ENCODE measurements around the gene MYO1C. TPM values are rescaled to one million over a fixed set of nuclear protein-coding genes. Genes with fewer than 3 reads are reported as not detected.

MYO1C gene
- total RNA-seq, 1 donor from 2014 or later: 322 TPM

DNA sequence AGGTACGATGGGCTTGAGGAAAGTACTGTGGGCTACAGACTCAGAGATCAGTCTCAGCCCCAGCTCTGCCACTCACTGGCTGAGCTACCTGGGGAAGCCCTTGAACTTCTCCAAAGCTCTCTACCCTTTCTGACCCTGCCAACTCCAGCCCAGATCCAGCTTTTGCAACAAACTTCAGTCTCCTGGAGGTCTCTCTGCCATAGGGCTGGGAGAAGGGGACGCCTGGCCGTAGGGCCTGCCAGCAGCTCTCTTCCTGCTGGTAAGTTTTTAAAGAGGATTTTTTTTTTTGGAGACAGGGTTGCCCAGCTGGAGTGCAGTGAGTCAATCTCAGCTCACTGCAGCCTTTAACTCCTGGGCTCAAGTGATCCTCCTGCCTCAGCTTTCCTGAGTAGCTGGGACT, 12.4 kb upstream of the MYO1C start:
- TF ChIP-seq, protein P1, sequence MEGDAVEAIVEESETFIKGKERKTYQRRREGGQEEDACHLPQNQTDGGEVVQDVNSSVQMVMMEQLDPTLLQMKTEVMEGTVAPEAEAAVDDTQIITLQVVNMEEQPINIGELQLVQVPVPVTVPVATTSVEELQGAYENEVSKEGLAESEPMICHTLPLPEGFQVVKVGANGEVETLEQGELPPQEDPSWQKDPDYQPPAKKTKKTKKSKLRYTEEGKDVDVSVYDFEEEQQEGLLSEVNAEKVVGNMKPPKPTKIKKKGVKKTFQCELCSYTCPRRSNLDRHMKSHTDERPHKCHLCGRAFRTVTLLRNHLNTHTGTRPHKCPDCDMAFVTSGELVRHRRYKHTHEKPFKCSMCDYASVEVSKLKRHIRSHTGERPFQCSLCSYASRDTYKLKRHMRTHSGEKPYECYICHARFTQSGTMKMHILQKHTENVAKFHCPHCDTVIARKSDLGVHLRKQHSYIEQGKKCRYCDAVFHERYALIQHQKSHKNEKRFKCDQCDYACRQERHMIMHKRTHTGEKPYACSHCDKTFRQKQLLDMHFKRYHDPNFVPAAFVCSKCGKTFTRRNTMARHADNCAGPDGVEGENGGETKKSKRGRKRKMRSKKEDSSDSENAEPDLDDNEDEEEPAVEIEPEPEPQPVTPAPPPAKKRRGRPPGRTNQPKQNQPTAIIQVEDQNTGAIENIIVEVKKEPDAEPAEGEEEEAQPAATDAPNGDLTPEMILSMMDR (IDR thresholded peaks at IDR 0.05): no peak
- peaks cover 5% of the 10 kb centered on the region for H3K4me1 ChIP-seq
- DNase-seq (no peak), ATAC-seq (no peak)
- H3K4me3 ChIP-seq: no peak overlapping the region
- peaks cover 47% of the 10 kb centered on the region for H3K36me3 ChIP-seq
- intact Hi-C loops (cut with DNase I): loop anchor here (10.0 kb wide), 1 partner anchor 140 kb away; no protein-coding TSS in a partner anchor
- no peaks in the 10 kb centered on the region for H3K9me3 ChIP-seq
- no peaks in the 10 kb centered on the region for H3K27me3 ChIP-seq
- no peak overlapping the region for H3K27ac ChIP-seq

GRCh38 chr17:1503699-1504098, 11.2 kb upstream of the MYO1C start:
- H3K27me3 ChIP-seq: no peaks in the 10 kb centered on the region
- H3K4me1 ChIP-seq: no peaks in the 10 kb centered on the region
- H3K27ac ChIP-seq: no peak overlapping the region
- ATAC-seq (peak; percentile 20), DNase-seq (no peak)
- TF ChIP-seq, protein P1 (IDR thresholded peaks at IDR 0.05): no peak
- no peaks in the 10 kb centered on the region for H3K9me3 ChIP-seq
- H3K4me3 ChIP-seq: no peak overlapping the region
- intact Hi-C loops (cut with DNase I): loop anchor here (10.0 kb wide), 1 partner anchor 139 kb away; no protein-coding TSS in a partner anchor
- peaks cover 37% of the 10 kb centered on the region for H3K36me3 ChIP-seq

DNA sequence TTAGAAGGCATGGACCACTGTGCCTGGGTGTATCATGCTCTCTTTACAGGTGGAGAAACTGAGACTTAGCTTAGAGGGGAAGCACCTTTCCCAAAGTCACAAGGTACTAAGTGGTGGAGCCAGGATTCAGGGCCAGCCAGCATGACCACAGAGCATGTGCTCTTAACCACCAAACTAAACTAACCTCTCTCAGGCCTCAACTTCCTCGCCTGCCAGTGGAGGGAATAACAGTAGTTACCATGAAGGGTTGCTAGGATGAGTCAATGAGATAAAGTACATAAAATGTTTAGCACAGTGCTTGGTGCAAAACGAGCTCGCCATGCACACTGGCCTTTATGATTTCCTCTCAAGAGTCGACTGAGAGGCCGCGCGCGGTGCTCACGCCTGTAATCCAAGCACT, 6.4 kb upstream of the MYO1C start:
- peak; percentile 8 for ATAC-seq
- TF ChIP-seq, protein P1 (IDR thresholded peaks at IDR 0.05): no peak
- no peak overlapping the region for H3K4me3 ChIP-seq
- H3K9me3 ChIP-seq: no peaks in the 10 kb centered on the region
- intact Hi-C loops (cut with DNase I): no loop called here
- H3K36me3 ChIP-seq: peaks cover 37% of the 10 kb centered on the region
- no peak for DNase-seq
- H3K27ac ChIP-seq: no peak overlapping the region
- peaks cover 23% of the 10 kb centered on the region for H3K4me1 ChIP-seq
- no peaks in the 10 kb centered on the region for H3K27me3 ChIP-seq

DNA sequence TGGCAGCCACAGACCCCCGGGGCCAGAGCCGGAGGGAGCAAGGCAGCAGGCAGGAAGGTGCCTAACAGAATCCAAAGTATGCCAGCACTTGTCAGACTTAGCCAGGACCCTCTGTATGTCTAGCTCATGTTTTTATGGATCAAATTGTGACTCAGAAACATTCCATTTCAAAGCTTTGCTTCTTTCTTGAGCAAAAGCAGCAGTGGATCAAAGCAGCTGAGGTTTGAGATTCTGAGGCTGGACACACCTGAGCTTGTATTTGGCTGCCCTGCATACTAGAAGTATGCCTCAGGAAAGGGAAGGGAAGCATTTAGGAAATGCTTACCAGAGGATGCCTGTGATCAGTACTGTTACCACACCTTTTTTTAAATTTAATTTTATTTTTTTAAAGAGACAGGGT, 5.7 kb upstream of the MYO1C start:
- H3K4me1 ChIP-seq: peaks cover 29% of the 10 kb centered on the region
- intact Hi-C loops (cut with DNase I): no loop called here
- H3K27ac ChIP-seq: peak overlapping the region; percentile 24
- no peak overlapping the region for H3K4me3 ChIP-seq
- no peak for DNase-seq
- no peaks in the 10 kb centered on the region for H3K9me3 ChIP-seq
- peaks cover 37% of the 10 kb centered on the region for H3K36me3 ChIP-seq
- ATAC-seq: no peak
- TF ChIP-seq, protein P1 (IDR thresholded peaks at IDR 0.05): no peak
- H3K27me3 ChIP-seq: no peaks in the 10 kb centered on the region

- no peak overlapping the region for H3K4me3 ChIP-seq
- intact Hi-C loops (cut with DNase I): no loop called here
Observed at GRCh38 chr17:1497831-1498230, 5.3 kb upstream of the MYO1C start.

More at GRCh38 chr17:1497831-1498230, 5.3 kb upstream of the MYO1C start:
- ATAC-seq: no peak
- H3K9me3 ChIP-seq: no peaks in the 10 kb centered on the region
- TF ChIP-seq, protein P1 (IDR thresholded peaks at IDR 0.05): no peak
- no peak overlapping the region for H3K27ac ChIP-seq
- H3K4me1 ChIP-seq: peaks cover 33% of the 10 kb centered on the region
- DNase-seq: no peak
- peaks cover 37% of the 10 kb centered on the region for H3K36me3 ChIP-seq
- no peaks in the 10 kb centered on the region for H3K27me3 ChIP-seq
